ENCODE measurements around the gene FBN1.

DNA sequence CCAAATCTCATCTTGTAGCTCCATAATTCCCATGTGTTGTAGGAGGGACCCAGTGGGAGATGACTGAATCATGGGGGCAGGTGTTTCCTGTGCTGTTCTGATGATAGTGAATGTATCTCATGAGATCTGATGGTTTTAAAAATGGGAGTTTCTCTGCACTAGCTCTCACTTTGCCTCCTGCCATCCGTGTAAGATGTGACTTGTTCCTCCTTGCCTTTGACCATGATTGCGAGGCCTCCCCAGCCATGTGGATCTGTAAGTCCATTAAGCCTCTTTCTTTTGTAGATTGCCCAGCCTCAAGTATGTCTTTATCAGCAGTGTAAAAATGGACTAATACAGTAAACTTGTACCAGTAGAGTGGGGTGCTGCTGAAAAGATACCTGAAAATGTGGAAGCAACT, 269.7 kb downstream of the FBN1 start:
- TF ChIP-seq, protein P1, sequence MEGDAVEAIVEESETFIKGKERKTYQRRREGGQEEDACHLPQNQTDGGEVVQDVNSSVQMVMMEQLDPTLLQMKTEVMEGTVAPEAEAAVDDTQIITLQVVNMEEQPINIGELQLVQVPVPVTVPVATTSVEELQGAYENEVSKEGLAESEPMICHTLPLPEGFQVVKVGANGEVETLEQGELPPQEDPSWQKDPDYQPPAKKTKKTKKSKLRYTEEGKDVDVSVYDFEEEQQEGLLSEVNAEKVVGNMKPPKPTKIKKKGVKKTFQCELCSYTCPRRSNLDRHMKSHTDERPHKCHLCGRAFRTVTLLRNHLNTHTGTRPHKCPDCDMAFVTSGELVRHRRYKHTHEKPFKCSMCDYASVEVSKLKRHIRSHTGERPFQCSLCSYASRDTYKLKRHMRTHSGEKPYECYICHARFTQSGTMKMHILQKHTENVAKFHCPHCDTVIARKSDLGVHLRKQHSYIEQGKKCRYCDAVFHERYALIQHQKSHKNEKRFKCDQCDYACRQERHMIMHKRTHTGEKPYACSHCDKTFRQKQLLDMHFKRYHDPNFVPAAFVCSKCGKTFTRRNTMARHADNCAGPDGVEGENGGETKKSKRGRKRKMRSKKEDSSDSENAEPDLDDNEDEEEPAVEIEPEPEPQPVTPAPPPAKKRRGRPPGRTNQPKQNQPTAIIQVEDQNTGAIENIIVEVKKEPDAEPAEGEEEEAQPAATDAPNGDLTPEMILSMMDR (IDR thresholded peaks at IDR 0.05): no peak
- no peak for TF ChIP-seq SP1 (CRISPR knock-in tag; conservative IDR thresholded peaks at IDR 0.05)
- TF ChIP-seq, protein P2, sequence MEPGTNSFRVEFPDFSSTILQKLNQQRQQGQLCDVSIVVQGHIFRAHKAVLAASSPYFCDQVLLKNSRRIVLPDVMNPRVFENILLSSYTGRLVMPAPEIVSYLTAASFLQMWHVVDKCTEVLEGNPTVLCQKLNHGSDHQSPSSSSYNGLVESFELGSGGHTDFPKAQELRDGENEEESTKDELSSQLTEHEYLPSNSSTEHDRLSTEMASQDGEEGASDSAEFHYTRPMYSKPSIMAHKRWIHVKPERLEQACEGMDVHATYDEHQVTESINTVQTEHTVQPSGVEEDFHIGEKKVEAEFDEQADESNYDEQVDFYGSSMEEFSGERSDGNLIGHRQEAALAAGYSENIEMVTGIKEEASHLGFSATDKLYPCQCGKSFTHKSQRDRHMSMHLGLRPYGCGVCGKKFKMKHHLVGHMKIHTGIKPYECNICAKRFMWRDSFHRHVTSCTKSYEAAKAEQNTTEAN (CRISPR knock-in tag; IDR thresholded peaks at IDR 0.05): no peak
- no peak for TF ChIP-seq IRF2 (CRISPR knock-in tag; IDR thresholded peaks at IDR 0.05; ENCODE audit: borderline replicate concordance, low read depth)
- no peak for TF ChIP-seq CBFB (CRISPR knock-in tag; IDR thresholded peaks at IDR 0.05; ENCODE audit: low read depth)
- no peak for TF ChIP-seq NR2C2 (CRISPR knock-in tag; IDR thresholded peaks at IDR 0.05)
- TF ChIP-seq, protein P3, sequence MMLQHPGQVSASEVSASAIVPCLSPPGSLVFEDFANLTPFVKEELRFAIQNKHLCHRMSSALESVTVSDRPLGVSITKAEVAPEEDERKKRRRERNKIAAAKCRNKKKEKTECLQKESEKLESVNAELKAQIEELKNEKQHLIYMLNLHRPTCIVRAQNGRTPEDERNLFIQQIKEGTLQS (CRISPR knock-in tag; conservative IDR thresholded peaks at IDR 0.05): no peak
- no peak for TF ChIP-seq ETV6 (CRISPR knock-in tag; IDR thresholded peaks at IDR 0.05)
- TF ChIP-seq, protein P4, sequence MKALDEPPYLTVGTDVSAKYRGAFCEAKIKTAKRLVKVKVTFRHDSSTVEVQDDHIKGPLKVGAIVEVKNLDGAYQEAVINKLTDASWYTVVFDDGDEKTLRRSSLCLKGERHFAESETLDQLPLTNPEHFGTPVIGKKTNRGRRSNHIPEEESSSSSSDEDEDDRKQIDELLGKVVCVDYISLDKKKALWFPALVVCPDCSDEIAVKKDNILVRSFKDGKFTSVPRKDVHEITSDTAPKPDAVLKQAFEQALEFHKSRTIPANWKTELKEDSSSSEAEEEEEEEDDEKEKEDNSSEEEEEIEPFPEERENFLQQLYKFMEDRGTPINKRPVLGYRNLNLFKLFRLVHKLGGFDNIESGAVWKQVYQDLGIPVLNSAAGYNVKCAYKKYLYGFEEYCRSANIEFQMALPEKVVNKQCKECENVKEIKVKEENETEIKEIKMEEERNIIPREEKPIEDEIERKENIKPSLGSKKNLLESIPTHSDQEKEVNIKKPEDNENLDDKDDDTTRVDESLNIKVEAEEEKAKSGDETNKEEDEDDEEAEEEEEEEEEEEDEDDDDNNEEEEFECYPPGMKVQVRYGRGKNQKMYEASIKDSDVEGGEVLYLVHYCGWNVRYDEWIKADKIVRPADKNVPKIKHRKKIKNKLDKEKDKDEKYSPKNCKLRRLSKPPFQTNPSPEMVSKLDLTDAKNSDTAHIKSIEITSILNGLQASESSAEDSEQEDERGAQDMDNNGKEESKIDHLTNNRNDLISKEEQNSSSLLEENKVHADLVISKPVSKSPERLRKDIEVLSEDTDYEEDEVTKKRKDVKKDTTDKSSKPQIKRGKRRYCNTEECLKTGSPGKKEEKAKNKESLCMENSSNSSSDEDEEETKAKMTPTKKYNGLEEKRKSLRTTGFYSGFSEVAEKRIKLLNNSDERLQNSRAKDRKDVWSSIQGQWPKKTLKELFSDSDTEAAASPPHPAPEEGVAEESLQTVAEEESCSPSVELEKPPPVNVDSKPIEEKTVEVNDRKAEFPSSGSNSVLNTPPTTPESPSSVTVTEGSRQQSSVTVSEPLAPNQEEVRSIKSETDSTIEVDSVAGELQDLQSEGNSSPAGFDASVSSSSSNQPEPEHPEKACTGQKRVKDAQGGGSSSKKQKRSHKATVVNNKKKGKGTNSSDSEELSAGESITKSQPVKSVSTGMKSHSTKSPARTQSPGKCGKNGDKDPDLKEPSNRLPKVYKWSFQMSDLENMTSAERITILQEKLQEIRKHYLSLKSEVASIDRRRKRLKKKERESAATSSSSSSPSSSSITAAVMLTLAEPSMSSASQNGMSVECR (CRISPR knock-in tag; IDR thresholded peaks at IDR 0.05; ENCODE audit: borderline replicate concordance): no peak
- TF ChIP-seq, protein P5, sequence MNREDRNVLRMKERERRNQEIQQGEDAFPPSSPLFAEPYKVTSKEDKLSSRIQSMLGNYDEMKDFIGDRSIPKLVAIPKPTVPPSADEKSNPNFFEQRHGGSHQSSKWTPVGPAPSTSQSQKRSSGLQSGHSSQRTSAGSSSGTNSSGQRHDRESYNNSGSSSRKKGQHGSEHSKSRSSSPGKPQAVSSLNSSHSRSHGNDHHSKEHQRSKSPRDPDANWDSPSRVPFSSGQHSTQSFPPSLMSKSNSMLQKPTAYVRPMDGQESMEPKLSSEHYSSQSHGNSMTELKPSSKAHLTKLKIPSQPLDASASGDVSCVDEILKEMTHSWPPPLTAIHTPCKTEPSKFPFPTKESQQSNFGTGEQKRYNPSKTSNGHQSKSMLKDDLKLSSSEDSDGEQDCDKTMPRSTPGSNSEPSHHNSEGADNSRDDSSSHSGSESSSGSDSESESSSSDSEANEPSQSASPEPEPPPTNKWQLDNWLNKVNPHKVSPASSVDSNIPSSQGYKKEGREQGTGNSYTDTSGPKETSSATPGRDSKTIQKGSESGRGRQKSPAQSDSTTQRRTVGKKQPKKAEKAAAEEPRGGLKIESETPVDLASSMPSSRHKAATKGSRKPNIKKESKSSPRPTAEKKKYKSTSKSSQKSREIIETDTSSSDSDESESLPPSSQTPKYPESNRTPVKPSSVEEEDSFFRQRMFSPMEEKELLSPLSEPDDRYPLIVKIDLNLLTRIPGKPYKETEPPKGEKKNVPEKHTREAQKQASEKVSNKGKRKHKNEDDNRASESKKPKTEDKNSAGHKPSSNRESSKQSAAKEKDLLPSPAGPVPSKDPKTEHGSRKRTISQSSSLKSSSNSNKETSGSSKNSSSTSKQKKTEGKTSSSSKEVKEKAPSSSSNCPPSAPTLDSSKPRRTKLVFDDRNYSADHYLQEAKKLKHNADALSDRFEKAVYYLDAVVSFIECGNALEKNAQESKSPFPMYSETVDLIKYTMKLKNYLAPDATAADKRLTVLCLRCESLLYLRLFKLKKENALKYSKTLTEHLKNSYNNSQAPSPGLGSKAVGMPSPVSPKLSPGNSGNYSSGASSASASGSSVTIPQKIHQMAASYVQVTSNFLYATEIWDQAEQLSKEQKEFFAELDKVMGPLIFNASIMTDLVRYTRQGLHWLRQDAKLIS (CRISPR knock-in tag; IDR thresholded peaks at IDR 0.05; ENCODE audit: borderline replicate concordance): no peak

All from WTC11 (cell line).